GM19328 (cell line): ENCODE data around the gene CHM.
A peak's percentile ranks its signal among the peaks of the same experiment; 100 is the strongest.
"Not testable (repeated sequence)": the region's sequence is repeated elsewhere in the genome, so short reads cannot be mapped to it uniquely, and the experiment has no call there.

Experiments used
- ATAC-seq: cut with Tn5 transposase; IDR thresholded peaks from one replicate; pipeline ENCODE4 v1.9.1; 2021; ENCODE audit warnings: mild to moderate bottlenecking, moderate library complexity; ENCODE audit not compliant: unreplicated experiment

The CHM gene

GRCh38 chrX:86047174-86047935 is at the start of gene CHM:
Gene CHM, minus strand, starts transcription at chrX:86047558. Its CDS starts 26 bp downstream, at chrX:86047532.
- ATAC-seq, result peak; percentile 99

- ATAC-seq, result no peak
Measured at GRCh38 chrX:86078650-86079049, 31.3 kb upstream of the CHM start.

- no peak for ATAC-seq
Measured at GRCh38 chrX:86066998-86067397, 19.6 kb upstream of the CHM start.

GRCh38 chrX:86061407-86061806 is 14.0 kb upstream of the CHM start:
- ATAC-seq, result no peak

GRCh38 chrX:86051741-86052140 is 4.4 kb upstream of the CHM start:
- ATAC-seq, result no peak

GRCh38 chrX:86047936-86048280 is 550 bp upstream of the CHM start:
- no peak for ATAC-seq

- no peak for ATAC-seq
Measured at GRCh38 chrX:86044216-86044615, 3.1 kb downstream of the CHM start.

GRCh38 chrX:86039625-86040568 is 7.5 kb downstream of the CHM start:
- no peak for ATAC-seq

GRCh38 chrX:86033385-86033784 is 14.0 kb downstream of the CHM start:
- no peak for ATAC-seq

GRCh38 chrX:86028681-86029080 is 18.7 kb downstream of the CHM start:
- no peak for ATAC-seq

GRCh38 chrX:86023811-86024210 is 23.5 kb downstream of the CHM start:
- no peak for ATAC-seq

GRCh38 chrX:86021652-86022289 is 25.6 kb downstream of the CHM start:
- no peak for ATAC-seq

- no peak for ATAC-seq
Measured at GRCh38 chrX:86016139-86016538, 31.2 kb downstream of the CHM start.

- ATAC-seq, result not testable (repeated sequence)
Measured at GRCh38 chrX:86014959-86015358, 32.4 kb downstream of the CHM start.

GRCh38 chrX:86014421-86014820 is 32.9 kb downstream of the CHM start:
- no peak for ATAC-seq

- no peak for ATAC-seq
Measured at GRCh38 chrX:86013792-86014191, 33.6 kb downstream of the CHM start.

GRCh38 chrX:86012188-86012587 is 35.2 kb downstream of the CHM start:
- no peak for ATAC-seq

GRCh38 chrX:86009803-86010202 is 37.6 kb downstream of the CHM start:
- not testable (repeated sequence) for ATAC-seq

GRCh38 chrX:86007891-86008290 is 39.5 kb downstream of the CHM start:
- not testable (repeated sequence) for ATAC-seq

GRCh38 chrX:86002076-86002896 is 45.1 kb downstream of the CHM start:
- no peak for ATAC-seq

- no peak for ATAC-seq
Measured at GRCh38 chrX:85998954-85999353, 48.4 kb downstream of the CHM start.
